ENCODE results near the gene KRT1.
"Not testable (repeated sequence)": the region's sequence is repeated elsewhere in the genome, so short reads cannot be mapped to it uniquely, and the experiment has no call there.

The KRT1 gene

DNA sequence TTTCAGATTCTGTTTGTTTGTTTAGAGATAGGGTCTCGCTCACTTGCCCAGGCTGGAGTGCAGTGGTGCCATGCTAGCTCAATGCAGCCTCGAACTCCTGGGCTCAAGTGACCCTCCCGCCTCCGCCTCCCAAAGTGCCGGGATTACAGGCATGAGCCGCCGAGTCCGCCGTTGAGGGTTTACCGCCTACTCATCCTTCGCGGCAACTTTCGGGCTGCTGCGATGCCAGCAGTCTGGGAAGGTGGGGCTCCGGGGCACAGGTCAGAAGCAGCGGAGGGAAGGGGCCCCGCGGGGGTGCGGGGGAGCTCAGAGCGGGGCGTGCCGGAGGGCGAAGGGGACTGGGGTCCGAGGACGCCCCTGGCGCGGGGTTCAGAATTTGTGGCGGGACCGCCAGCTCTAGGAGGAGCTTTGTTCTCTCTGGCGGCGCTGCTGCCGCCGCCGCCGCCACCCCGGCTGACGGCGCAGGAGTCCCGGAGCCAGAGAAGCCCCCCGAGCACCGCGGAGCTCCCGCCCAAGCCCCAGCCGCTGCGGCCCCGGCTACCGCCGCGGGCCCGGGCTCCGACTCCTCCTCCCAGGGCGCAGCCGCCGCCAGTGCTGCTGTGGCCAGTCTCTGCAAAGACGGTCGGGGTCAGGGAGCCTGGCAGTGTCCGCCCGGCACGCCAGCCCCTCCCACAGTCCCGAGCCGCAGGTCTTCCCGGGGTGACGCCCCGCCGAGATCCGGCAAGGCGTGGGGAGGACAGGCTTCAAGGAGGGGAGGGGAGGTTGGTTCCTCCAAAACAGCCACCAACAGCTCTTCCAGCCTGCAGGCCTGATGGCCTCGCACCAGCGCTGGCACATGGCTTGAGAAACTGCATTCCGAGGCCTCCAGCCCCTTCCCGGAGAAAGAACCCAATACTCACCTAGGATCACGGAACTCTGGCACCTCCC lies 34.0 kb upstream of the KRT1 start:
- Histone ChIP-seq H3K36me3 (ENCODE audit: insufficient read depth, low read length) (no peaks in the 10 kb centered on the region), H3K4me1 (ENCODE audit: control insufficient read depth, insufficient read depth, low read length) (no peaks in the 10 kb centered on the region), H3K27me3 (ENCODE audit: control insufficient read depth, insufficient read depth, low read length) (peaks cover 85% of the 10 kb centered on the region), H3K9ac (ENCODE audit: low read depth, low read length) (no peak overlapping the region), H3K4me2 (ENCODE audit: low read length) (no peak overlapping the region), H3K4me3 (ENCODE audit: low read length) (no peak overlapping the region), H3K9me3 (replicated peaks; ENCODE audit: low read length) (no peaks in the 10 kb centered on the region)

DNA sequence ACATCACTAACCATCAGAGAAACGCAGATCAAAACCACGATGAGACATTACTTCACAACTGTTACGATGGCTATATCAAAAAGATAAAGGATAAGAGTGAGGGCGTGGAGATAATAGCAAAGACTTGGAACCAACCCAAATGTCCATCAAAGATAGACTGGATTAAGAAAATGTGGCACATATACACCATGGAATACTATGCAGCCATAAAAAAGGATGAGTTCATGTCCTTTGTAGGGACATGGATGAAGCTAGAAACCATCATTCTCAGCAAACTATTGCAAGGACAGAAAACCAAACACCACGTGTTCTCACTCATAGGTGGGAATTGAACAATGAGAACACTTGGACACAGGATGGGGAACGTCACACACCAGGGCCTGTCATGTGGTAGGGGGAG lies 31.9 kb upstream of the KRT1 start:
- H3K9me3 ChIP-seq (replicated peaks; ENCODE audit: low read length); H3K4me3 ChIP-seq (ENCODE audit: low read length); H3K4me2 ChIP-seq (ENCODE audit: low read length); H3K9ac ChIP-seq (ENCODE audit: low read depth, low read length); H3K36me3 ChIP-seq (ENCODE audit: insufficient read depth, low read length); H3K4me1 ChIP-seq (ENCODE audit: control insufficient read depth, insufficient read depth, low read length): not testable (repeated sequence)
- H3K27me3 ChIP-seq (ENCODE audit: control insufficient read depth, insufficient read depth, low read length), result peaks cover 86% of the 10 kb centered on the region

DNA sequence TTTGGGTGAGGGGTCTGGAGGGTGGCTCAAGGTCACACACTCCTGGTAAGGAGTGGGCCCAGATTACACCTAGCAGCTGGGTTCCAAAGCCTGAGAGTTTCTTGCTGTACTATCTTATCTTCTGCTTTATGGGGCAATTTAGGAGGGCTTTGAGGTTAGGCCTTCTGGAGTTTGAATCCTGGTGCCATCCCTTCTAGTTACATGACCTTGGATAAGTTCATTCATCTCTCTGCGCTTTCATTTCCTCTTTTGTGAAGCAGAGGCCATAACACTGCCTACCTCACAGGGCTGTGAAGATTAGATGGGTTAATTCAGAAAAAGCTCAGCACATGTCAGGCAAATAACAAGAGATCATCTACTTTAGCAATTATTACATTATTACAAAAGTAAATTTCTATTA lies 30.5 kb upstream of the KRT1 start:
- H3K4me2 ChIP-seq (ENCODE audit: low read length), result no peak overlapping the region
- no peaks in the 10 kb centered on the region for H3K9me3 ChIP-seq (replicated peaks; ENCODE audit: low read length)
- H3K27me3 ChIP-seq (ENCODE audit: control insufficient read depth, insufficient read depth, low read length), result peaks cover 80% of the 10 kb centered on the region

DNA sequence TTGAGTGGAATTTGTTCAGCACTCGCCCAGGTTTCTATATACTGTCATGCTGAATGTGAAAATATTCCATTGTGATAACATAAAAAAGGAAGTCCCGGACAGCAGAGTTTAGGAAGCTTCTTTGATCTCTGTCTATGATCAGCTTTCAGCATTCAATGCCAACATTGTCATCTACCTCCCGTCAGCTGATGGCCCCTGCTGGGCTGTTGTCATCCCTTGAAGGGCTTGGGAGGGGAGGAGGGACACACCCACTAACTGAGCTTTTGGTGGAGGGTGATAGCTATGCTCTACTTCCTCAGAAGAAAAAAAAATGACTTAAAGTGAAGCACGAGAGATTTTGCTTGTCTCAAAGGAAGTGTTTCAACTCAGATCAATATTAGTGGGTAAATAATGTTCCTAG lies 27.8 kb upstream of the KRT1 start:
- H3K4me2 ChIP-seq (ENCODE audit: low read length), result no peak overlapping the region
- H3K9me3 ChIP-seq (replicated peaks; ENCODE audit: low read length), result no peaks in the 10 kb centered on the region
- H3K36me3 ChIP-seq (ENCODE audit: insufficient read depth, low read length), result no peaks in the 10 kb centered on the region
- no peak overlapping the region for H3K9ac ChIP-seq (ENCODE audit: low read depth, low read length)
- H3K4me3 ChIP-seq (ENCODE audit: low read length), result no peak overlapping the region
- H3K4me1 ChIP-seq (ENCODE audit: control insufficient read depth, insufficient read depth, low read length), result no peaks in the 10 kb centered on the region
- H3K27me3 ChIP-seq (ENCODE audit: control insufficient read depth, insufficient read depth, low read length), result peaks cover 69% of the 10 kb centered on the region

More for the DNA sequence above, 30.5 kb upstream of the KRT1 start:
- Histone ChIP-seq H3K4me1 (ENCODE audit: control insufficient read depth, insufficient read depth, low read length) (no peaks in the 10 kb centered on the region), H3K4me3 (ENCODE audit: low read length) (no peak overlapping the region), H3K9ac (ENCODE audit: low read depth, low read length) (no peak overlapping the region), H3K36me3 (ENCODE audit: insufficient read depth, low read length) (no peaks in the 10 kb centered on the region)

DNA sequence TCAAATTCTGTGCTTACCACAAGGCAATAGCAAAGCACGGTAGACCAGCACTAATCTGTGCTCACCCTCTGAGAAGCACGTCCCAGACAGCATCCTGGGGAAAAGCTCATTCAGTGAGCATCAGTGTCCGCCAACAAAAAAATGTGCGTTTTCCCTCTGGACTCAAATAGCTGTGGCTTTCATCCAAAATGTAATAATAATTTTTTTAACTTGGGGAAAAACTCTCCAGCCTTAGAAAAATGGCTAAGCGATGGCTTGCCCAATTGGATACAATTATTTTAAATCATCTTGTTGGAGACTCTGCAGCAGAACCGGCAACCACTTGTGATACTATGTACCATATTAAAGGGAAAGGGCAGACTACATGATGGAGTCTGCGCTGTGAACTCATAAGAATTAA lies 24.3 kb upstream of the KRT1 start:
- H3K4me1 ChIP-seq (ENCODE audit: control insufficient read depth, insufficient read depth, low read length), result no peaks in the 10 kb centered on the region
- H3K36me3 ChIP-seq (ENCODE audit: insufficient read depth, low read length), result no peaks in the 10 kb centered on the region
- no peaks in the 10 kb centered on the region for H3K9me3 ChIP-seq (replicated peaks; ENCODE audit: low read length)
- peaks cover 64% of the 10 kb centered on the region for H3K27me3 ChIP-seq (ENCODE audit: control insufficient read depth, insufficient read depth, low read length)
- H3K4me3 ChIP-seq (ENCODE audit: low read length), result no peak overlapping the region
- no peak overlapping the region for H3K4me2 ChIP-seq (ENCODE audit: low read length)
- no peak overlapping the region for H3K9ac ChIP-seq (ENCODE audit: low read depth, low read length)

DNA sequence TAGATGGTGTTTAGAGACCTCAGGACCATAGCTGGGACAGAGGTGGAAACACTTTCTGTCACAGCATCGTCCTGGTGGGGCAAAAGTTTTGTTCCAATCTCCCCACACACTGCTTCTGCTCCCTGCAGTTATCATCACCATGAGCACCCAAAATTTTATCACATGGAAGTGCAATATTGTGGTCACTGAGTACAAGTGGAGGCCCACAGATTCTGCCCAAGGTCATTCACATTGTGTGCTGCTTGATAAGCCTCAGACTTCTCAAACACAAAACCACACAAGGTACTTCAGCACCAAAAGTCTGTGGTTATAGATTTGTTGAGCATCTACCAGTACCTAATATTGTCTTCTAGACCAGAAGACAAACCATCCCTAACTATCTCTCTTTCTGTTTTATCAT lies 23.7 kb upstream of the KRT1 start:
- no peaks in the 10 kb centered on the region for H3K9me3 ChIP-seq (replicated peaks; ENCODE audit: low read length)
- H3K4me3 ChIP-seq (ENCODE audit: low read length), result no peak overlapping the region
- peaks cover 59% of the 10 kb centered on the region for H3K27me3 ChIP-seq (ENCODE audit: control insufficient read depth, insufficient read depth, low read length)
- H3K36me3 ChIP-seq (ENCODE audit: insufficient read depth, low read length), result no peaks in the 10 kb centered on the region
- no peaks in the 10 kb centered on the region for H3K4me1 ChIP-seq (ENCODE audit: control insufficient read depth, insufficient read depth, low read length)
- no peak overlapping the region for H3K9ac ChIP-seq (ENCODE audit: low read depth, low read length)
- H3K4me2 ChIP-seq (ENCODE audit: low read length), result no peak overlapping the region

DNA sequence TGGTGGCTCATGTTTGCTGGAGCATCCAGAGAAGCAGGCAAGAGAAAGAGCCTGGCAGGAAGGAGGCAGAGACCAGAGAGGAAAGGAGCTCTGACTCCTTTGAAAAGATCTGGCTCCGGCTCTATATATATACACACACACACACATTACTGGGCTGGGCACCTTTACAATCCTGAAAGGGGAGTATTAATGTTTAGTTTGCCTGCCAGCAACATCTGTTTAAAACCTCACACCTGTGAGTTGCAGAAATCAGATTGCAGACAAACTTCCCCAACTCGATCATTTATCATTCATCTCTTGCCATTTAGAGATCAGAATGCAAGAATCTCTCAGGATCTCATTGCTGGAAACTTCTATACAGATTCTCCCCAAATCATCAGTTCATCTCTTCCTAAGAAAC lies 23.2 kb upstream of the KRT1 start, which contains the start of gene KRT77:
Gene KRT77, minus strand, starts transcription at position 101 of the 400 bp plus-strand sequence. Its CDS starts 90 bp downstream, at position 11.
- no peaks in the 10 kb centered on the region for H3K4me1 ChIP-seq (ENCODE audit: control insufficient read depth, insufficient read depth, low read length)
- no peaks in the 10 kb centered on the region for H3K9me3 ChIP-seq (replicated peaks; ENCODE audit: low read length)
- no peak within 1 kb of the TSS for H3K9ac ChIP-seq (ENCODE audit: low read depth, low read length)

DNA sequence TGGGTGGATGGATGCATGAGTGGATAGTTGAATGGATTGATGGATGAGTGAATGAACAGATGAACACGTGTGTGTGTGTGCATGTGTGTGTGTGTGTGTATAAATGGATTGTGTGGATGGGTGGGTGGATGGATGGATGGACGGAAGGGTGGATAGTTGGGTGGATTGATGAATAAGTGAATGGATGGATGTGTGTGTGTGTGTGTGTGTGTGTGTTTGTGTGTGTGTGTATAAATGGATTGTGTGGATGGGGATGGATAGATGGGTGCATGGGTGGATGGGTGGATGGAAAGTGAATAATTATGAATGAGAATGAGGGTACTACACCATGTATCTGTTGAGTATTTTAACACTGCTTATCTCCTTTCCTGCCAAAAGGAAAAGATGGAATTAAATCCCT lies 22.1 kb upstream of the KRT1 start:
- peaks cover 53% of the 10 kb centered on the region for H3K27me3 ChIP-seq (ENCODE audit: control insufficient read depth, insufficient read depth, low read length)
- H3K4me1 ChIP-seq (ENCODE audit: control insufficient read depth, insufficient read depth, low read length), result no peaks in the 10 kb centered on the region
- no peak overlapping the region for H3K4me2 ChIP-seq (ENCODE audit: low read length)
- H3K36me3 ChIP-seq (ENCODE audit: insufficient read depth, low read length), result no peaks in the 10 kb centered on the region
- H3K4me3 ChIP-seq (ENCODE audit: low read length), result no peak overlapping the region
- H3K9me3 ChIP-seq (replicated peaks; ENCODE audit: low read length), result no peaks in the 10 kb centered on the region
- H3K9ac ChIP-seq (ENCODE audit: low read depth, low read length), result no peak overlapping the region

More for the DNA sequence above, 23.2 kb upstream of the KRT1 start, which contains the start of gene KRT77:
- H3K4me3 ChIP-seq (ENCODE audit: low read length), result no peak within 1 kb of the TSS
- H3K4me2 ChIP-seq (ENCODE audit: low read length), result no peak within 1 kb of the TSS
- peaks cover 57% of the 10 kb centered on the region for H3K27me3 ChIP-seq (ENCODE audit: control insufficient read depth, insufficient read depth, low read length)
- no peaks in the 10 kb centered on the region for H3K36me3 ChIP-seq (ENCODE audit: insufficient read depth, low read length)

DNA sequence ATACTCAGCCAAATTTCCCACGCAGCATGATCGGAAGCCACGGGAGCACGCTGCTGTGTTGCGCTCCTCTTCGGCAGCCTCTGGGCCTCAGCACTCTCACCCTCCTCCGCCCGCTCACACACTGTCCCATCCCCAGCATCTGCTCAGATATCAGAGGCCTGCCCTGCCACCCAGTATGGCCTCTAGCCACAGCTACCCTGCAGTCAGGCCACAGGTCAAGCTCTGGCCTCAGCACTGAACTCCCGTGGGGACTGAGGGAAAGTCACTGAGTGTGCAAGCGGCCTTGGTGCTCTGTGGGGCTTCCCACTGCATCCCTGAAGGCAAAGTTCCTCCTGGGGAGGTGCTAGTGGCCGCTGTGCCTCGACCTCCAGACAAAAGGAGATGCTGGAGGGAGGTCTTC lies 21.1 kb upstream of the KRT1 start:
- Histone ChIP-seq H3K4me2 (ENCODE audit: low read length) (no peak overlapping the region), H3K36me3 (ENCODE audit: insufficient read depth, low read length) (no peaks in the 10 kb centered on the region), H3K27me3 (ENCODE audit: control insufficient read depth, insufficient read depth, low read length) (peaks cover 57% of the 10 kb centered on the region), H3K4me1 (ENCODE audit: control insufficient read depth, insufficient read depth, low read length) (no peaks in the 10 kb centered on the region), H3K9ac (ENCODE audit: low read depth, low read length) (no peak overlapping the region), H3K4me3 (ENCODE audit: low read length) (no peak overlapping the region), H3K9me3 (replicated peaks; ENCODE audit: low read length) (no peaks in the 10 kb centered on the region)

DNA sequence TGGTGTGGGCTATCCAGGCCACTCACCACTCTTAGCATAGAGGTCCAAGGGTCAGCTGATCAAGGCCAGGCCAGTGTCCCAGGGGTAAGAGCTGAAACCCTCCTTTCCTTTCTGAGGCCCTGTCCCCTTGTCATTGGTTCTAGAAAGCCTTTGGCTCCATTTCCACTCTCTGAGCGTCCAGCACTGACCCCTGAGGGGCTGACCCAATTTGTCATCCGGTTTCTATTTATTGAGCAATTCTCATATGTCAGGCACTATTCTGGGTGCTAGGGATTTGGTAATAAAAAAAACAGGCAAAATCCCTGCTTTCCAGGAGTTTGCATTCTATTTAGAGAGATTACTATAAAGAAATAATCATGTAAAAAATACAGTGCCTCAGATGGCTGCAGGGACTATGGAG lies 19.8 kb upstream of the KRT1 start:
- Histone ChIP-seq H3K9ac (ENCODE audit: low read depth, low read length) (no peak overlapping the region), H3K27me3 (ENCODE audit: control insufficient read depth, insufficient read depth, low read length) (peaks cover 57% of the 10 kb centered on the region), H3K36me3 (ENCODE audit: insufficient read depth, low read length) (no peaks in the 10 kb centered on the region), H3K9me3 (replicated peaks; ENCODE audit: low read length) (no peaks in the 10 kb centered on the region), H3K4me3 (ENCODE audit: low read length) (no peak overlapping the region), H3K4me1 (ENCODE audit: control insufficient read depth, insufficient read depth, low read length) (no peaks in the 10 kb centered on the region), H3K4me2 (ENCODE audit: low read length) (no peak overlapping the region)

DNA sequence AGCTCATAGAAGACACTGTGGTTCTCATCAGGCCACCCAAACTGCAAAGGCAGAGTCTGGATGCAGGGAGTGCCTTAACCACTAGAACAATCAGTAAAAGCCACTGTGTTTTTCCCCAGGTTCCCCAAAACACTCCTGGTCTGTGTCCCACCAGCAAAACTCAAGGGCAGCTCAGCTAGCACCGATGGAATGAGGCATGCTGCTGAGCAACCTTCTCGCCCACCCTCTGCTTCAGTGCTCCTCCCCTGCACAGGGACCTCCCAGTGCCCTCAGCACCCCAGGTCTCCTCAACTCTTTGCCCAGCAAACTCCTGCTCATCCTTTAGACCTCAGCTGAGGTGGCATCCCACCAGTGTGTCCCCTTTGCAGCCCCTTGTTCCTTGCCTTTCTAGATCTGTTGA lies 19.2 kb upstream of the KRT1 start:
- H3K36me3 ChIP-seq (ENCODE audit: insufficient read depth, low read length), result no peaks in the 10 kb centered on the region
- peaks cover 57% of the 10 kb centered on the region for H3K27me3 ChIP-seq (ENCODE audit: control insufficient read depth, insufficient read depth, low read length)
- no peak overlapping the region for H3K9ac ChIP-seq (ENCODE audit: low read depth, low read length)
- no peak overlapping the region for H3K4me2 ChIP-seq (ENCODE audit: low read length)
- H3K9me3 ChIP-seq (replicated peaks; ENCODE audit: low read length), result no peaks in the 10 kb centered on the region
- no peaks in the 10 kb centered on the region for H3K4me1 ChIP-seq (ENCODE audit: control insufficient read depth, insufficient read depth, low read length)
- no peak overlapping the region for H3K4me3 ChIP-seq (ENCODE audit: low read length)

All from skeletal muscle satellite cell (primary cell).